ENCODE data around the gene HOXD3. TPM values are rescaled to one million over a fixed set of nuclear protein-coding genes. Genes with fewer than 3 reads are reported as not detected.

The HOXD3 gene
- total RNA-seq, 1 experiment from 2014 or later = 1.6 TPM

DNA sequence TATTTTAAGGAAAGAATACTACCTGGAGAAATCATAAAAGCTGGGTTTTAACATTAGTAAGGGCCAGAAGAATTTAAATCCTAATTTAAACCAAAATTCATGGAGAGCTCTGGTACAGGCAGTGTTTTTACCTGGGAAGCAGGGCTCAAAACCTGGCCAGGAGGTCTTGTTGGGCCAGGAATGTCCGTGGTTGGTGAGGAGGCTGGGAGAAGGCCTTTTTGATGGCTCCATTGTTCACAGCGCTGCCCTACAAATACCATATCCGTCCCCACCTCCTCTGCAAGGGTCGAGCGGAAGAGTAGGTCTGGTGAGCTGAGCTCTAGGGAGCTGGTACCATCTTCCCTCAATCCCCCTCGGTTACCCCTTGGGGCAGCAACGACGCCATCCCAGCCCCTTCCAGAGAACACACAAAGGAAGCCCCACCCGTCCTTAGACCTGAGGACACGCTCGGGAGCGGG is 20.5 kb downstream of the HOXD3 start:
- no peak for DNase-seq (ENCODE audit: low read depth)

DNA sequence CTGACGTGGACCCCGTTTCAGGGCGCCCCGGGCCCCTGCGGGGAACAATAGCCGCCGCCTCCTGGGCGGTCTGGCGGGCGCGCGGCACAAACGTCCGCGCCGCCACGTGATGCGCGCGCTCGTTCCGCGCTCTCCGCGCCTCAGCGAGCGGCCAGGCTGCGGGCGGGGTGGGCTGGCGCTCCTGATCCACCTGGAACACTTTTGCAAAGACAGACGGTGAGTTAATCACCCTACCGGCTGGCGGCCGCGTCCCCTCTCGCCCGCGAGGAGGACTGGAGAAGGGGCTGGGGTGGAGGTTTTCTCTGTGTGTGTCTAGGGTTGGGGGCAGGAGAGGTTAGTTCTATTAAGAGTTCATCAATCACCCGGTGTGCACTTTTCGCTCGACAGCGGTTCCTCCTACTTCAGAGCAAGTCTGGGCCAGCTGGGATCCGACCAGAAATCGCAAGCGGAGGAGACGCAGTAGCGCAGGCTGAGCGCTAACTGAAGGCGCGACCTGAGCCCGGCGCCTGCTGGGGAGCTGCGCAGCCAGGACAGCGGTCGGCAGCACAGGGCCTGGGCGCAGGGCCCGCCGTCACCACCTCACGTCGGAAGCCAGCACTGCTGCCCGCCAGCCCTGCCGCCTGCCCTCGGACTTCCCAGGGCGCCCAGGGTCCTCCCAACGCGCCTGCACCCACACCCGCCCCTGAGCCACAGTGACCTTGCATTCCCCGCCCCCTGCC is 21.1 kb downstream of the HOXD3 start:
- DNase-seq (ENCODE audit: low read depth) = no peak

DNA sequence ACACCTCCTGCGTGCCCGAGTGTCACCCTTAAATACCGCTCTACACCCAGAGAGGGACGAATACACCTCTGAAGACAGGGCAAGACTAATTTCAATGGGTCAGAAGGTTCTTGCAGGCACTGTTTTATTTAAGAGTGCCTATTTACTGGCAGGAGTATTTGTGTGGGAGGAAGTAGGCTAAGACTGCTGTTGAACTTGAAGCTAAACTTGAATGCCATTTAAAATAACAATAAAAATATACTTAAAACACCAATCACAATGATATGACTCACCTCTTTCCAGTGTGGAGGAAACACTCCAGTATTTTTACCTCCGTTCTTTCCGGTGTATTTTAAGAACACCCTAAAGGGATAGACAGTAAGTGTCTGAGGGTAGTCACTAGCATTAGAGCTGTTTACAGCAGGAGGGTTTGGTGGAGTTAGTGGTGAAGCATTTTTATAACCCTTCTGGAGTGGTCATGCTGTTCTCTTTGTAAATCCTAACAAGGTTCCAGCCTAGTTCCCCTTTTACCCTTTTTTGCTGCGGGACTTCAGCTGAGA is 21.7 kb downstream of the HOXD3 start:
- peak; percentile 18 for DNase-seq (ENCODE audit: low read depth)

DNA sequence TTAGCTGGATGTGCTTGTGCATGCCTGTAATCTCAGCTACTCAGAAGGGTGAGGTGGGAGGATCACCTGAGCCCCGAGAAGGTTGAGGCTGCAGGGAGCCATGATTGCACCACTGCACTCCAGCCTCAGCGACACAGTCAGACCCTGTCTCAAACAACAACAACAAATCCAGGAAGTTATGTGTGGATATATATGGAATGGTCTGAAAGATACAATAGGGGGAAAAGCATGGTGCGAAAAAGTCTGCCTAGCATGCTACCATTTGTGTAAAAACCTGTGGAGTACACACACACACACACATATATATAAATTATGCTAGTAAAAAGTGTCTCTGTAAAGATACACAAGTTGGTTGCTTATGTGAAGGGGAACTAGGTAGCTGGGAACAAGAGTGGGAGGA is 24.4 kb downstream of the HOXD3 start:
- no peak for DNase-seq (ENCODE audit: low read depth)

DNA sequence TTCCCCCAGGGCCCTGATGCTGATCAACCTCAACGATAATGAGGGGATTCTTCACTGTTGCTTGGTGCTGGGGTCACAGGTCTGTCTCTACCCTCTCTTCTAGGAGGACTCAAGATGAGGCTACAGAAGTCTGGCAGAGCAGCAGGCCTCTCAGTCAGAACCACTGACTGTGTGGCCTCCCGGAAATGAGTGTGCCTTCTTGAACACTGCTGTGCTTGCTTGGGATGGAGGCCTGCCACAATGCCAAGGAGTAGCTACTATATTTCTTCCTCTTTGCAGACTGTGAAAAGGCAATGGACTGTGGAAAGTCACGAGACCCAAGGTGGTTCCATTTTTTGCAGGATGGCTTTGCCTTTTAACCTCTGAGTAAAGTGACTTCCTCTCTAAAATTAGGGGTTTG is 25.6 kb downstream of the HOXD3 start:
- DNase-seq (ENCODE audit: low read depth) = no peak

DNA sequence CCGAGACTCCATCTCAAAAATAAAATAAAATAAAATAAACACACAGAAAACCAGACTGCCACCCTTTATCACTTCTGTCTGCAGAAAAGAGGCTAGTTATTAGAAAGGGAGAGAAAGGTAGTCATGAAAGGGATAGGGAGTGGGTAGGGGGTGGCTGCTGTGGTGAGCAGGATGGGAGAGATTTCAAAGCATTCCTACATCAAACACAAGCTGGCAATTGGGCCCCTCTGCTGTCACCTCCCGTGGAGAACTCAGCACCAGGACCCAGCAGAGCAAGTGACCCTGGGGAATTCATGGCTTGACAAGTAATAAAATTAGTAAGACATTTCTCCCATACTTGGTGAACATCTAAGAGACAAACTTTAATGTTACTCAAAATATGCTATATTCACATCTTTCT is 27.6 kb downstream of the HOXD3 start:
- DNase-seq (ENCODE audit: low read depth) = no peak

DNA sequence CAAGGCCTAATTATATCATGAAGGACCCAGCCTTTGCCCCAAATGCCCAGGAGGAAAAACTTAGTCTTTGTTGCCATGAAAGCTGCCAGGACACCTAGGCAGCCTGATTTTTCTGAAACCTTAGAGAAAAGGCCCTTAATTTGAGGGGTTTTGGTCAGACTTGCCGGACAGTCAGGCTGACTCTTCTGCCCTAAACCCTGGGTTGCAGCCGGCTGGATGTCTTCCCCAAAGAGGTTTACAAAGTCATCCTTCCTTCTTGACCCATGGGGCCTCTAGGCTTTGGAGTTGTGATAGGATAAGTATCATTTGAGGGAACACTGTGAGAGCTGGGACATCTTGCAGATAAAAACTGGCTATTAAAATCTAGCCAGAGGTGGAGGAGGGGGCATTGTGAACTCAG is 28.9 kb downstream of the HOXD3 start:
- DNase-seq (ENCODE audit: low read depth) = no peak

DNA sequence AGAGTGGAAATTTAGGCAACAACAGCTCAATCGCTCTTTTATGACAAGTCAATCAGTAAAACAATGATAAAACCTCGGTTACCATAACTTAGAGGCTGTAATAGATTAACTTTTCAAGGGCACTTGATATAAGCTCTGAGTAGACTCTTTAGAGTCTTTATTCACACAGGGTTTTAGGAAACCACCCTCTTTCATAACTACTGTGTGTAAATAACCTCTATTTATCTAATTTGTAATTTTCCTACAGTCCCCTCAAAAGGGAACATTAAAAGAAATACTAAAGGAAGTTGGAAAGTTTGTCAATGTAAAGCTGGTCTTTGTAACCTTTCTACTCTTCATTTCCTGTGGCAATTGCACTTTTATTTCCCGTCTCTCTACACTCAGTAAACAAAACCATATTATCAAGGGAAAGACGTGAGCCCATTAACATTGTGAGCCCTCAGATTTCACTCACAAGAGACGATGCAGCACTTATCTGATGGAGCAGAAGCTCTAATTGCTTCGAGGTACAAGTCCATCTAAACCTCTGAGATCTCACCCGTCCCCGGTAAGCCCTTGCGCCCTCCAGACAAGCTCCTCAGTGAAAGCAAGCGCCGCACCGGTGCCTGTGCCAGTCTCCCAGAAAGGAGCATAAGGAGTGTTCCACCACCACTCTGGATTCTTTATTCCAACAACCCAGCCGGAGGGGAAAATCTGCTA is 30.2 kb downstream of the HOXD3 start:
- peak; percentile 50 for DNase-seq (ENCODE audit: low read depth)

DNA sequence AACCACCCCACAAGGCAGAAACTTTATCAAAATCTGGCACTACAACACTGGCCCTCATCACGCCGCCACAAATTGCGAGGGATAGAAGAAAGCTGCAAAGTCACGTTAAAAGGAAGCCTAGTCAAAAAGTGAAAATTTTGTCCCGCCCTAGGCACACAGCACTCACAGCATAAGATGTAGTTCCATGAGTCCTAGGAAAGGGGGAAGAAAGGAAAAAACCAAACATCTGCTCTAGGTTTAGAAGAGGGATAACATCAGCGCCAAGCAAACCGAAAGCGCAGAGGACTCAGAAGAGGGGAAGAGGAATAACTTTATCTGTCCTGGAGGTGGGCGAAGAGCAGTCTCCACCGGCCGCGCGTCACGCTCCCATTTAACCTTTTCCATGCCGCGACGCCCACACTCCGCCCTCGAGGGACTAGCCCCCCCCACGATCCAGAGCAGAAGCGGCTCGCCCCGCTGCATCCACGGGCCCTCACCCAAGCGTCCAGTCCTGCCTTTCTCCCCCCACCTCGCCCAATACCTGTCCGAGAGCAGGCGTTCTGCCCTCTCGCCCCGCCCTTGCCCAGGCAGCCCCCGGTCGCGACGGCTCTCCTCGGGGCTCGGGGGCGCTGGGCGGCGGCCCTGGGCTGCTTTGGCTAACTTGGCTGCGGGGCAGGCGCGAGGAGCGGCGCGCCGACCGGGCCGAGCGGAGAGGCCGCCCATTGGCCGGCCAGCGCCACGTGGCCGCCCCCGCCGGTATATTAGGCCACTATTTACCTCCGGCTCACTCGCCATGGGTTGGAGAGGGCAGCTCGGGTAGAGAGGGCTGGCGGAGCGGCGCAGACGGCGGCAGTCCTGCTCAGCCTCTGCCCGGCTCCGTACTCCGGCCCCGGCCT is 31.0 kb downstream of the HOXD3 start, which contains the start of gene HOXD1:
Gene HOXD1, plus strand, starts transcription at position 770 of the 875 bp plus-strand sequence. CDS start 134 bp downstream, outside the sequence.
- DNase-seq (ENCODE audit: low read depth) = peak; percentile 72

DNA sequence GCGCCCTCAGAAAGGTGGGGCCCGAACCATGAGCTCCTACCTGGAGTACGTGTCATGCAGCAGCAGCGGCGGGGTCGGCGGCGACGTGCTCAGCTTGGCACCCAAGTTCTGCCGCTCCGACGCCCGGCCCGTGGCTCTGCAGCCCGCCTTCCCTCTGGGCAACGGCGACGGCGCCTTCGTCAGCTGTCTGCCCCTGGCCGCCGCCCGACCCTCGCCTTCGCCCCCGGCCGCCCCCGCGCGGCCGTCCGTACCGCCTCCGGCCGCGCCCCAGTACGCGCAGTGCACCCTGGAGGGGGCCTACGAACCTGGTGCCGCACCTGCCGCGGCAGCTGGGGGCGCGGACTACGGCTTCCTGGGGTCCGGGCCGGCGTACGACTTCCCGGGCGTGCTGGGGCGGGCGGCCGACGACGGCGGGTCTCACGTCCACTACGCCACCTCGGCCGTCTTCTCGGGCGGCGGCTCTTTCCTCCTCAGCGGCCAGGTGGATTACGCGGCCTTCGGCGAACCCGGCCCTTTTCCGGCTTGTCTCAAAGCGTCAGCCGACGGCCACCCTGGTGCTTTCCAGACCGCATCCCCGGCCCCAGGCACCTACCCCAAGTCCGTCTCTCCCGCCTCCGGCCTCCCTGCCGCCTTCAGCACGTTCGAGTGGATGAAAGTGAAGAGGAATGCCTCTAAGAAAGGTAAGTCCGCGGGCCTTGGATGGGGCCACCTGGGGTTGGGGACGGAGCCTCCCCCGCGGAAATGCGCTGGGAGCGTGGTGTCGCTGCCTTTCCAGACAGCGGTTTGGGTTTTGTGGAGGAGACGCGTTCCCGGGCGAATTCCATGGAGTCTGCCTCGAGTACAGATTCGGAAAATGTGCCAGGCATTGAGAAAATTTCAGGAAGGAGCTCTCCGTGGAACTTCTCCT is 31.9 kb downstream of the HOXD3 start:
- DNase-seq (ENCODE audit: low read depth) = no peak

DNA sequence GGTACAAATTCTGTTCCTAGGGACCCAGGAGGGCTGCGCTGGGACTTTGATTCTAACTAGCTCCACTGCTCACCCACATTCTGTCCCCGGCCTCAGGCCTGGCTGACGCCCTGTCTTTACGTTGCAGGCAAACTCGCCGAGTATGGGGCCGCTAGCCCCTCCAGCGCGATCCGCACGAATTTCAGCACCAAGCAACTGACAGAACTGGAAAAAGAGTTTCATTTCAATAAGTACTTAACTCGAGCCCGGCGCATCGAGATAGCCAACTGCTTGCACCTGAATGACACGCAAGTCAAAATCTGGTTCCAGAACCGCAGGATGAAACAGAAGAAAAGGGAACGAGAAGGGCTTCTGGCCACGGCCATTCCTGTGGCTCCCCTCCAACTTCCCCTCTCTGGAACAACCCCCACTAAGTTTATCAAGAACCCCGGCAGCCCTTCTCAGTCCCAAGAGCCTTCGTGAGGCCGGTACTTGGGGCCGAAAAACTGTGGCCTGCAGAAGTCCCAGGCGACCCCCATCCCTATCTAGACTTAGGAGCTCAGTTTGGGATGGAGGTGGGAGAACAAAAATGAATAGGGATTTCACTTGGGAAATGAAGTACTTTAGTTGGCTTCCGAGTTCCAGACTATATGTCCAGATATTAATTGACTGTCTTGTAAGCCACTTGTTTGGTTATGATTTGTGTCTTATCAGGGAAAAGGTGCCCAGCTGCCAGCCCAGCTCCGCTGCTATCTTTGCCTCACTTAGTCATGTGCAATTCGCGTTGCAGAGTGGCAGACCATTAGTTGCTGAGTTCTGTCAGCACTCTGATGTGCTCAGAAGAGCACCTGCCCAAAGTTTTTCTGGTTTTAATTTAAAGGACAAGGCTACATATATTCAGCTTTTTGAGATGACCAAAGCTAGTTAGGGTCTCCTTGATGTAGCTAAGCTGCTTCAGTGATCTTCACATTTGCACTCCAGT is 32.9 kb downstream of the HOXD3 start:
- DNase-seq (ENCODE audit: low read depth) = no peak

DNA sequence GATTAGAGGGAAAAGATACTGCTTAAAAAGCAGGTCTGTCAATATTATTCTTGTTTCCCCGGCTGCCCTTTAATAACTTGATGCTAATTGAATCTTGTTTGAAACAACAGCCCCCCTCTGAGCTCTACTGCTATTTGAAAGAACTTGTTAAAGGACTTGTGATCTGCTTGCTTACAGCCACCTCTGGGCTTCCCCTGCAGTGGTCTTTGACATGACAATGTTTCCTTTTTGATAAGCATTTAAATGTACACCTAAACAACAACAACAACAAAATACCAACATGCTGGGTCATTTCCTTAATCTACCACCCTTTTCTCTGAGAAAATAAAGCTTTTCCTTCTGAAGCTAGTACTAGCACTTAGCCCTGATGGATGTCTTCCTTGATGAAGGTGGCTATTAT is 35.2 kb downstream of the HOXD3 start:
- no peak for DNase-seq (ENCODE audit: low read depth)

DNA sequence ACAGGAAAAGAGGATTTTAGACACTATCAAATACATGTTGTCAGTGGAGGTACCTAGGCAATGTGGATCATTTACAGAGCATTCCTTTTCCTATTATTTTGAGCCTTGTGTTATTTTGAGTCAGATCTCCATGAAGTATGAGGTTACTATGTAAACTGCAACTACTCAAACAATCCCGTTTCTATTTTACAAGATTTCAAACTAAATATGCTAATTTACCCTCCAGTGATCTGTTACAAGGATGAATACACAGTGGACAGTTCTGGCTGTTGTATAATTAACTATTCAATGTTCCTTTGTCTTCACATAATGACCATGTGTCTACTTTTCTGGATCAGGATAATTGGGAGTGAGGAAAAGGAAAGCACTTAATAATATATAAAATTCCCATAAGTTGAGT is 35.9 kb downstream of the HOXD3 start:
- DNase-seq (ENCODE audit: low read depth) = no peak

DNA sequence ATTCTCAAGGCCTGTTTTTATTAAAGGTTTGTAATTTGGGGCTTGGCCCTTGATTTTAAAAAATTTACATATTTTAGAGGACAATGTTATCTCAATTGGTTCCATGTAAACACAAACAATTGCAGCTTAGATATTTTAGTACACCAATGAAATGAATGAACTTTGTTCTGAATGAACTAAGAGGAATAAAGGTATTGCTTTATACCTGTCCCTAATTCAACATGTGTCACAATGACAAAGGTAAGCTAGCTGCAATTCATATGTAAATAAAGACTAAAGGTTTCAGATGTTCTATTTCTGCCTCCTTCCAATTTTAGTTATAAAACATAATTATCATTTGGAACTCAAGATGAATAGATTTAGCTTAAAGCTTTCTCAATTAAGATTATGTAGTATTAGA is 42.8 kb downstream of the HOXD3 start:
- DNase-seq (ENCODE audit: low read depth) = no peak

DNA sequence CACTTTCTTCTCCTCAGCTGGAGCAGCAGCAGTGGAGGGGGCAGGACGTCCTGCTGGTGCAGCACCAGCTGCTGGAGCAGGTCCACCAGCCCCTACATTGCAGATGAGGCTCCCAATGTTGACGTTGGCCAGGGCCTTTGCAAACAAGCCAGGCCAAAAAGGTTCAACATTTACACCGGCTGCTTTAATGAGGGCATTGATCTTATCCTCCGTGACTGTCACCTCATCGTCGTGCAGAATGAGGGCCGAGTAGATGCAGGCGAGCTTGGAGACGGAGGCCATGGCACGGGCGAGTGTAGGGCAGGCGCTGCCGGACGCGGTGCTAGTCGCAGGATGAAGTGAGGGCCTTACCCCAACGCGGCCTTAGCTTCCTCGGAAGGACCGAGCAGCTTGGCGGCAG is 43.9 kb downstream of the HOXD3 start:
- DNase-seq (ENCODE audit: low read depth) = no peak

DNA sequence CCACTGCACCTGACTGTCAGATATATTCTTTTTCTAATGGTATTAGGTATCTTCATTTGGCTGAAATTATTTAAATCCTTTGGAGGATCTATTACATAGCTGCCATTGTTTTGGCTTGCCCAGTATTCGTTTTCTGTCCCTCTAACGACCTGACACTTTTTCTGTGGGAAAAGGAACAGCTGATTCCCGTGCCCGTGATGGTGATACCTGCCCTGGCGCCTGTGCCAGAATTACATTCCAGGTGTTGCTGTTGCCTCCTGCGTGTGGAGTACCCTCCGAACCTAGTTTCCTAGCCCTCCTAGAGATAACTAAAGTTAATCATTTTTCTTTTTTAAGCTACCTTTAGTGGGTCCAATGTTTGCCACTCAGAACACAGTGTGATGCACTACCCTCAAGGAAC is 45.4 kb downstream of the HOXD3 start:
- DNase-seq (ENCODE audit: low read depth) = no peak

DNA sequence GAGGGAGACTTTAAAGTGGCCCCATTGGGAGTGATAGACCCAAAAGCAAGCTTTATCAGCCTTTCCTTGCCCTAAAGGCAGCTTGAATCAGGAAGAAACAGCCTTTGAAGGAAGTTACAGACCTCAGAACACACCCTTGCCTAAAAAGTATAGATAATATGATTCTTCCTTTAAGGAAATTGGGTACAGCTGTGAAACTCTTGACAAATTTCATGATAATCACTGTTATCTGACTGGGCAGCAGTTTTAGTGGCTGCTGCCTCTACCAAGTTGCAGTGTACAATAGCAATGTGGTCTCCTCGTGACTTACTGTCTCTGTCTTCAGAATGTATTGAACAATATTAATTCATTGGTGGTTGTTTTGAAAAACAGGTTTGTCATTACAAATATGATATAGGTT is 48.0 kb downstream of the HOXD3 start:
- no peak for DNase-seq (ENCODE audit: low read depth)

DNA sequence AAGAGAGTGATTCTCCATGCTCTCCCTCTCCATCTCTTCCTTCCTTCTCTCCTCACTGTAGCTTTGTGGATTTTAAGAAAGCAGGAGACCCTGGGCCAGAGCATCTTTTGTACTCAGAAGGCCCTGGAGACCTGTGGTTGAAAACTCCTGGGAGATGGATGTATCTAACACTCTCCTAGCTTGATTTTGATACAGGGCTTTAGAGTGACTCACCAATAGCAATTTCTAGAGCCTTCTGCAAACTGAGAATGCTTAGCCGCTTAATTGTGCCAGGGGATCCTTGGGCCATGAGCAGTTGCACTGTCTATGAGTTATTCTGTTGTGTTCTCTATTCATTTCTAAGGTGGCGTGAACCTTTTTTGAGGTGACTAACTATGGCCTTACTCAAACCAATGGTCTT is 49.0 kb downstream of the HOXD3 start:
- DNase-seq (ENCODE audit: low read depth) = peak; percentile 21

DNA sequence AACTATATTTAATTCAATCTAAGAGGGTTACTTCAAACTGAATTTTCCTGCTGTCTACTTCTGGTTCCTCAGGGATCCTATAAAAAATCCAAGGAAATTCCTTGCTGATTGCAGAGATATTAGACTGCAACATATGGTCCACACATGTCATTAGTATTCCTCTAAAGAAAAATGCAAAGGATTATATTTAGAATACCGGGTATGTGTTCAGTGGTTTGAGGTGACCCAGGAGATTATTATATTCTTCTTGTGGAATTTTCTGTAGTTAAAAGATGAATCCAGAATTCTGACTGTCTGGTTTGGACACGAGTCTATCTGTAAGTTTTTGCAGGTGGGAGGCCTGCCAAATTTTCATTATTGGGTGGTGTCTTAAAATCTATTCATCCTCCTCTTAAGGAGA is 49.6 kb downstream of the HOXD3 start:
- DNase-seq (ENCODE audit: low read depth) = peak; percentile 56

DNA sequence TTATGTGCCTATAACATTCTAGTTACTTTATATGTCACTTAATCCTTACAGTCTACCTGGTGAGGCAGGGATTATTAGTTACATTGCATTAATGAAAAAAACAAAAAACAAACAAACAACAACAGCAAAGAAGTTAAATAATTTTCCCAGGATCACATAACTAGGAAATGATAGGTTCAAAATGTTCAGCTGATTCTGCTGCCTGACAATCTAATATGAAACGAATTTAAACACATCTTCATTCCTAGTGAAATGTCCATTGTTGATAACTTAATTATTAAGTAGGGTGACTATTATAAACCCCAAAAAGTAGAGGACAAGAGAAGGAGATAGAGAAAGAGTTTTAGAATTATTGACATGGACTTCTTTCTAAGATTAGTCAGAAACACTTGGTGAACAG is 54.0 kb downstream of the HOXD3 start:
- DNase-seq (ENCODE audit: low read depth) = no peak

Data from RPMI7951 (cell line).